ENCODE data around the gene KCNK1.

GRCh38 chr1:233640179-233640578 is 26.3 kb downstream of the KCNK1 start:
- no peak for TF ChIP-seq CTCF (IDR thresholded peaks at IDR 0.05)
- no peak for TF ChIP-seq POLR2A (IDR thresholded peaks at IDR 0.05)
